Hepatocyte (in vitro differentiated cells): ENCODE measurements around the gene DSCAM. TPM values are rescaled to one million over a fixed set of nuclear protein-coding genes. Genes with fewer than 3 reads are reported as not detected.

Experiments
- DNase-seq: peaks from one replicate; pipeline ENCODE4 v3.0.0-alpha.2; 2016; ENCODE audit warnings: low spot score
- H2AFZ ChIP-seq: fragments of 200-600 bp; sonication (generic); 2 replicates; pipeline ENCODE4 v1.6.0; 2016; ENCODE audit warnings: antibody characterized with exemption, mild to moderate bottlenecking
- H3K27ac ChIP-seq: fragments of 200-600 bp; sonication (generic); 2 replicates; pipeline ENCODE4 v1.5.1; 2016; ENCODE audit warnings: mild to moderate bottlenecking
- H3K27me3 ChIP-seq: fragments of 200-600 bp; sonication (generic); 2 replicates; pipeline ENCODE4 v1.6.1; 2016
- H3K36me3 ChIP-seq: fragments of 200-600 bp; sonication (generic); replicated peaks from 2 replicates; pipeline ENCODE4 v1.5.1; 2016; ENCODE audit warnings: low read depth; ENCODE audit not compliant: insufficient read depth
- H3K4me1 ChIP-seq: fragments of 200-600 bp; sonication (generic); 2 replicates; pipeline ENCODE4 v1.5.1; 2016; ENCODE audit warnings: mild to moderate bottlenecking, moderate library complexity; ENCODE audit not compliant: insufficient read depth
- H3K4me2 ChIP-seq: fragments of 200-600 bp; sonication (generic); 2 replicates; pipeline ENCODE4 v1.6.0; 2016
- H3K4me3 ChIP-seq: fragments of 200-600 bp; sonication (generic); 2 replicates; pipeline ENCODE4 v1.5.1; 2016; ENCODE audit warnings: mild to moderate bottlenecking
- H3K79me2 ChIP-seq: fragments of 200-600 bp; sonication (generic); 2 replicates; pipeline ENCODE4 v1.6.0; 2017; ENCODE audit warnings: mild to moderate bottlenecking
- H3K9me2 ChIP-seq: fragments of 200-600 bp; sonication (generic); replicated peaks from 2 replicates; pipeline ENCODE4 v1.6.0; 2017; ENCODE audit warnings: mild to moderate bottlenecking; ENCODE audit not compliant: insufficient read depth
- H3K9me3 ChIP-seq: fragments of 200-600 bp; sonication (generic); 2 replicates; pipeline ENCODE4 v1.5.1; 2016; ENCODE audit warnings: low read depth, mild to moderate bottlenecking
- H4K20me1 ChIP-seq: fragments of 200-600 bp; sonication (generic); 2 replicates; pipeline ENCODE4 v1.6.0; 2016; ENCODE audit warnings: mild to moderate bottlenecking; ENCODE audit not compliant: insufficient read depth, poor library complexity, severe bottlenecking
- CTCF ChIP-seq: fragments of 200-600 bp; sonication (generic); IDR thresholded peaks from 2 replicates; pipeline ENCODE4 v1.5.1; 2016; ENCODE audit warnings: antibody characterized with exemption, mild to moderate bottlenecking; ENCODE audit not compliant: poor library complexity
- EZH2 ChIP-seq: fragments of 200-600 bp; sonication (generic); IDR thresholded peaks from 2 replicates; pipeline ENCODE4 v1.6.1; 2016; ENCODE audit warnings: antibody characterized with exemption, mild to moderate bottlenecking, borderline replicate concordance
- EZH2phosphoT487 ChIP-seq: fragments of 200-600 bp; sonication (generic); IDR thresholded peaks from one replicate; pipeline ENCODE4 v1.6.1; 2018; ENCODE audit warnings: antibody characterized with exemption, mild to moderate bottlenecking, low read depth, moderate library complexity; ENCODE audit not compliant: unreplicated experiment, severe bottlenecking
- WGBS: methylation state at CpG from one replicate; pipeline ENCODE4 v1.1.6; 2016; ENCODE audit warnings: low lambda C conversion rate; ENCODE audit errors: missing lambda C conversion rate; 5-methylcytosine and 5-hydroxymethylcytosine counted together
- polyA plus RNA-seq: library from polyadenylated mRNA; unstranded; fragments of >200 nt; fragmentation: Nextera tagmentation; extraction: Ambion mirVana; gene quantifications from 2 replicates; pipeline ENCODE4 v1.2.1, GENCODE V29; 2016
- total RNA-seq: library from RNA; depleted of rRNA; stranded (reverse); fragments of >200 nt; gene quantifications from 2 replicates; pipeline ENCODE4 v1.2.3, GENCODE V29; 2014

Gene DSCAM
- total and polyA plus RNA-seq, 2 experiments from 2014 or later, result 0.33 TPM; not detected in 1

- no peak overlapping the region for H3K4me3 ChIP-seq
- no peaks in the 10 kb centered on the region for H3K36me3 ChIP-seq
- no peaks in the 10 kb centered on the region for H4K20me1 ChIP-seq
- no peaks in the 10 kb centered on the region for H3K9me3 ChIP-seq
- 85% methylated on average over 9 of the region's 9 CpGs for WGBS
- no peak for DNase-seq
- no peaks in the 10 kb centered on the region for H3K4me1 ChIP-seq
- H3K4me2 ChIP-seq, result no peak overlapping the region
- no peaks in the 10 kb centered on the region for H3K27me3 ChIP-seq
- TF ChIP-seq EZH2 (no peak), EZH2phosphoT487 (no peak), CTCF (no peak)
- no peak overlapping the region for H3K27ac ChIP-seq
- no peak overlapping the region for H2AFZ ChIP-seq
- H3K9me2 ChIP-seq, result no peaks in the 10 kb centered on the region
- no peaks in the 10 kb centered on the region for H3K79me2 ChIP-seq
Measured at GRCh38 chr21:40562242-40563002, 284.5 kb downstream of the DSCAM start.

GRCh38 chr21:40556442-40556968 is 290.5 kb downstream of the DSCAM start:
- H3K9me3 ChIP-seq, result no peaks in the 10 kb centered on the region
- TF ChIP-seq EZH2, result no peak
- no peak for TF ChIP-seq CTCF
- TF ChIP-seq EZH2phosphoT487, result no peak
- 75% methylated on average over 1 of the region's 1 CpG for WGBS

GRCh38 chr21:40555021-40555528 is 291.9 kb downstream of the DSCAM start:
- no peak overlapping the region for H3K27ac ChIP-seq
- 56% methylated on average over 2 of the region's 2 CpGs for WGBS
- no peak for DNase-seq
- H3K9me2 ChIP-seq, result no peaks in the 10 kb centered on the region
- no peaks in the 10 kb centered on the region for H3K36me3 ChIP-seq
- H3K27me3 ChIP-seq, result no peaks in the 10 kb centered on the region
- H3K4me1 ChIP-seq, result no peaks in the 10 kb centered on the region
- TF ChIP-seq CTCF (no peak), EZH2phosphoT487 (no peak), EZH2 (no peak)
- H2AFZ ChIP-seq, result no peak overlapping the region
- no peak overlapping the region for H3K4me2 ChIP-seq
- no peaks in the 10 kb centered on the region for H4K20me1 ChIP-seq
- H3K4me3 ChIP-seq, result no peak overlapping the region
- no peaks in the 10 kb centered on the region for H3K79me2 ChIP-seq
- H3K9me3 ChIP-seq, result no peaks in the 10 kb centered on the region

More at GRCh38 chr21:40556442-40556968, 290.5 kb downstream of the DSCAM start:
- H3K36me3 ChIP-seq, result no peaks in the 10 kb centered on the region
- H3K27ac ChIP-seq, result no peak overlapping the region
- H3K27me3 ChIP-seq, result no peaks in the 10 kb centered on the region
- H3K9me2 ChIP-seq, result no peaks in the 10 kb centered on the region
- DNase-seq, result no peak
- no peak overlapping the region for H2AFZ ChIP-seq
- H3K4me2 ChIP-seq, result no peak overlapping the region
- no peaks in the 10 kb centered on the region for H3K4me1 ChIP-seq
- no peak overlapping the region for H3K4me3 ChIP-seq
- no peaks in the 10 kb centered on the region for H3K79me2 ChIP-seq
- no peaks in the 10 kb centered on the region for H4K20me1 ChIP-seq
